K562 (cell line): ENCODE data around the gene JUNB. TPM values are rescaled to one million over a fixed set of nuclear protein-coding genes. Genes with fewer than 3 reads are reported as not detected.

Source experiments
- BHLHE40 ChIP-seq: IDR thresholded peaks from 2 replicates; pipeline ENCODE4 v1.6.1; 2011; ENCODE audit warnings: low read length, improper control_type of control experiment
- CHAMP1 ChIP-seq: fragments of 450-650 bp; IDR thresholded peaks from 2 replicates; pipeline ENCODE4 v1.6.1; 2016; ENCODE audit warnings: mild to moderate bottlenecking
- E4F1 ChIP-seq: fragments of 250-450 bp; sonication (Bioruptor Pico); IDR thresholded peaks from 2 replicates; pipeline ENCODE4 v1.5.0; 2021; ENCODE audit warnings: mild to moderate bottlenecking, borderline replicate concordance
- ETV1 ChIP-seq: fragments of 450-650 bp; conservative IDR thresholded peaks from 2 replicates; pipeline ENCODE4 v1.6.1; 2016; ENCODE audit warnings: missing genetic modification characterization, control low read depth, low read depth, missing compliant biosample characterization
- KDM4B ChIP-seq, 2 experiments: fragments of 450-650 bp in 1 of 2; sonication (generic) in 1 of 2; IDR thresholded peaks; 2 replicates each; pipeline ENCODE4 v1.6.1; 2016 to 2017; ENCODE audit warnings: borderline replicate concordance in 2 of 2, antibody characterized with exemption in 1 of 2, low read depth in 1 of 2, mild to moderate bottlenecking in 1 of 2
- NR2C1 ChIP-seq, 2 experiments: fragments of 450-650 bp; IDR thresholded peaks; 2 replicates each; pipeline ENCODE4 v1.6.1; 2017; ENCODE audit warnings: mild to moderate bottlenecking in 2 of 2, antibody characterized with exemption in 1 of 2, inconsistent platforms in 1 of 2, missing compliant biosample characterization in 1 of 2, missing genetic modification characterization in 1 of 2
- NR2F6 ChIP-seq: fragments of 450-650 bp; formaldehyde crosslinking; IDR thresholded peaks from 2 replicates; pipeline ENCODE4 v1.4.0; 2020; ENCODE audit warnings: mild to moderate bottlenecking
- SP1 ChIP-seq: sonication (generic); formaldehyde crosslinking; IDR thresholded peaks from 2 replicates; pipeline ENCODE4 v1.8.1; 2022; ENCODE audit warnings: mild to moderate bottlenecking, missing genetic modification reagents
- TFAP4 ChIP-seq: sonication (generic); formaldehyde crosslinking; IDR thresholded peaks from 2 replicates; pipeline ENCODE4 v1.8.0; 2022; ENCODE audit warnings: missing genetic modification reagents, mild to moderate bottlenecking, moderate library complexity, borderline replicate concordance
- THAP7 ChIP-seq: fragments of 250-450 bp; sonication (Bioruptor Pico); IDR thresholded peaks from 2 replicates; pipeline ENCODE4 v1.5.0; 2021
- UBTF ChIP-seq, 2 experiments: IDR thresholded peaks; 2 replicates each; pipeline ENCODE4 v1.6.1; 2012; ENCODE audit warnings: improper control_type of control experiment in 2 of 2, low read depth in 2 of 2, low read length in 2 of 2, borderline replicate concordance in 1 of 2
- ZFP91 ChIP-seq: sonication (generic); formaldehyde crosslinking; IDR thresholded peaks from 2 replicates; pipeline ENCODE4 v1.8.0; 2022; ENCODE audit warnings: mild to moderate bottlenecking, missing genetic modification reagents
- polyA plus RNA-seq, 8 experiments: library from polyadenylated mRNA; depleted of rRNA in 4 of 8; stranded (reverse) in 5 of 8; unstranded in 3 of 8; fragments of >200 nt; fragmentation: Nextera tagmentation in 2 of 8; fragmentation: Illumina TruSeq in 1 of 8; extraction: Ambion mirVana in 2 of 8; extraction: Trizol in 1 of 8; gene quantifications; 2 replicates each; pipeline versions ENCODE4 v1.2.1 to v1.2.3, GENCODE V29; 2011 to 2014; ENCODE audit warnings: inconsistent platforms in 1 of 8, missing spikeins in 1 of 8
- total RNA-seq, 7 experiments: library from RNA; depleted of rRNA in 6 of 7; stranded (reverse); fragments of >200 nt in 6 of 7; fragmentation: Illumina TruSeq in 2 of 7; extraction: Trizol in 2 of 7; gene quantifications; 2 replicates each; pipeline versions ENCODE4 v1.2.1 to v1.2.3, GENCODE V29; 2011 to 2021; ENCODE audit warnings: low replicate concordance in 1 of 7

The JUNB gene
- total and polyA plus RNA-seq, 9 of the 15 experiments (the other 6 are each of a cell fraction or from before 2014, with no cell fraction given) = 0.23 to 88.1 (median 13.1) TPM

GRCh38 chr19:12792051-12792852, 966 bp downstream of the JUNB start (continued):
- peak; percentile 80; the same call in 1 of the 2 replicates for TF ChIP-seq THAP7
- peak; percentile 51; the same call in 1 of the 2 replicates for TF ChIP-seq ETV1 (tag)
- no peak for TF ChIP-seq NR2F6 (CRISPR knock-in tag)
- TF ChIP-seq E4F1 (CRISPR knock-in tag) = no peak
- TF ChIP-seq ZFP91 (CRISPR knock-in tag) = peak; percentile 25; the same call in 1 of the 2 replicates
- TF ChIP-seq SP1 = 0 out of 2 replicates have a peak, but pooled peaks have one; percentile 72
- TF ChIP-seq NR2C1 (IDR thresholded peaks at IDR 0.05) = peak; percentile 92
- peak; percentile 94 for TF ChIP-seq NR2C1 (tag; IDR thresholded peaks at IDR 0.05)
- TF ChIP-seq TFAP4 (CRISPR knock-in tag) = peak; percentile 95
- TF ChIP-seq CHAMP1 = no peak
- TF ChIP-seq KDM4B (IDR thresholded peaks at IDR 0.05; ENCODE audit: borderline replicate concordance in 2 of 2, low read depth in 1 of 2) = peak in 1 of 2 experiments; percentile 43; a peak in 1 of 4 replicates
- peak; percentile 14; the same call in 1 of the 2 replicates for TF ChIP-seq BHLHE40
- peak; percentile 31 to 90; a peak in 2 of 4 replicates for TF ChIP-seq UBTF (IDR thresholded peaks at IDR 0.05; ENCODE audit: borderline replicate concordance in 1 of 2, low read depth in 2 of 2, low read length in 2 of 2)
